Loucy (cell line): Measurements from ENCODE around the gene CPSF2.

Source experiments
- EZH2phosphoT487 ChIP-seq: fragments of 200-600 bp; IDR thresholded peaks from 2 replicates; pipeline ENCODE4 v1.6.1; 2018; ENCODE audit warnings: antibody characterized with exemption, mild to moderate bottlenecking, moderate library complexity, borderline replicate concordance
- TF ChIP-seq, protein P1 (sequence below): fragments of 200-600 bp; sonication (generic); conservative IDR thresholded peaks from 2 replicates; pipeline ENCODE4 v1.5.1; 2014; ENCODE audit warnings: mild to moderate bottlenecking, antibody characterized with exemption, low read length

- TF ChIP-seq, protein P1, sequence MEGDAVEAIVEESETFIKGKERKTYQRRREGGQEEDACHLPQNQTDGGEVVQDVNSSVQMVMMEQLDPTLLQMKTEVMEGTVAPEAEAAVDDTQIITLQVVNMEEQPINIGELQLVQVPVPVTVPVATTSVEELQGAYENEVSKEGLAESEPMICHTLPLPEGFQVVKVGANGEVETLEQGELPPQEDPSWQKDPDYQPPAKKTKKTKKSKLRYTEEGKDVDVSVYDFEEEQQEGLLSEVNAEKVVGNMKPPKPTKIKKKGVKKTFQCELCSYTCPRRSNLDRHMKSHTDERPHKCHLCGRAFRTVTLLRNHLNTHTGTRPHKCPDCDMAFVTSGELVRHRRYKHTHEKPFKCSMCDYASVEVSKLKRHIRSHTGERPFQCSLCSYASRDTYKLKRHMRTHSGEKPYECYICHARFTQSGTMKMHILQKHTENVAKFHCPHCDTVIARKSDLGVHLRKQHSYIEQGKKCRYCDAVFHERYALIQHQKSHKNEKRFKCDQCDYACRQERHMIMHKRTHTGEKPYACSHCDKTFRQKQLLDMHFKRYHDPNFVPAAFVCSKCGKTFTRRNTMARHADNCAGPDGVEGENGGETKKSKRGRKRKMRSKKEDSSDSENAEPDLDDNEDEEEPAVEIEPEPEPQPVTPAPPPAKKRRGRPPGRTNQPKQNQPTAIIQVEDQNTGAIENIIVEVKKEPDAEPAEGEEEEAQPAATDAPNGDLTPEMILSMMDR = no peak; the same call in 1 of the 2 replicates
- TF ChIP-seq EZH2phosphoT487 = no peak
Measured at GRCh38 chr14:92199763-92200162, 78.0 kb downstream of the CPSF2 start.
